A673 (cell line): ENCODE measurements around the gene PDLIM5.

Experiments used
- EZH2 ChIP-seq: fragments of 200-600 bp; sonication (generic); IDR thresholded peaks from 2 replicates; pipeline ENCODE4 v1.6.1; 2017; ENCODE audit warnings: borderline replicate concordance, low read depth, mild to moderate bottlenecking, mixed read lengths, antibody characterized with exemption, low read length; ENCODE audit not compliant: poor library complexity, severe bottlenecking
- TF ChIP-seq, protein P1 (sequence below): fragments of 300-800, 200-600 bp; sonication (generic); conservative IDR thresholded peaks from 2 replicates; pipeline ENCODE4 v1.5.1; 2017; ENCODE audit warnings: low read depth, mild to moderate bottlenecking, antibody characterized with exemption, low read length, moderate library complexity, mixed read lengths

GRCh38 chr4:94410678-94411206, 41.0 kb upstream of the PDLIM5 start:
- TF ChIP-seq, protein P1, sequence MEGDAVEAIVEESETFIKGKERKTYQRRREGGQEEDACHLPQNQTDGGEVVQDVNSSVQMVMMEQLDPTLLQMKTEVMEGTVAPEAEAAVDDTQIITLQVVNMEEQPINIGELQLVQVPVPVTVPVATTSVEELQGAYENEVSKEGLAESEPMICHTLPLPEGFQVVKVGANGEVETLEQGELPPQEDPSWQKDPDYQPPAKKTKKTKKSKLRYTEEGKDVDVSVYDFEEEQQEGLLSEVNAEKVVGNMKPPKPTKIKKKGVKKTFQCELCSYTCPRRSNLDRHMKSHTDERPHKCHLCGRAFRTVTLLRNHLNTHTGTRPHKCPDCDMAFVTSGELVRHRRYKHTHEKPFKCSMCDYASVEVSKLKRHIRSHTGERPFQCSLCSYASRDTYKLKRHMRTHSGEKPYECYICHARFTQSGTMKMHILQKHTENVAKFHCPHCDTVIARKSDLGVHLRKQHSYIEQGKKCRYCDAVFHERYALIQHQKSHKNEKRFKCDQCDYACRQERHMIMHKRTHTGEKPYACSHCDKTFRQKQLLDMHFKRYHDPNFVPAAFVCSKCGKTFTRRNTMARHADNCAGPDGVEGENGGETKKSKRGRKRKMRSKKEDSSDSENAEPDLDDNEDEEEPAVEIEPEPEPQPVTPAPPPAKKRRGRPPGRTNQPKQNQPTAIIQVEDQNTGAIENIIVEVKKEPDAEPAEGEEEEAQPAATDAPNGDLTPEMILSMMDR, result no peak
- no peak for TF ChIP-seq EZH2
